GM10266 (cell line): ENCODE data around the gene CCDC85B.

Experiments
- DNase-seq: peaks from one replicate; pipeline ENCODE4 v3.0.0; 2012; ENCODE audit errors: extremely low spot score
- TF ChIP-seq, protein P1 (sequence below): IDR thresholded peaks from 2 replicates; pipeline ENCODE4 v1.5.1; 2012; ENCODE audit warnings: mild to moderate bottlenecking, low read depth; ENCODE audit not compliant: control insufficient read depth, insufficient read depth; ENCODE audit errors: missing control alignments

Gene CCDC85B

DNA sequence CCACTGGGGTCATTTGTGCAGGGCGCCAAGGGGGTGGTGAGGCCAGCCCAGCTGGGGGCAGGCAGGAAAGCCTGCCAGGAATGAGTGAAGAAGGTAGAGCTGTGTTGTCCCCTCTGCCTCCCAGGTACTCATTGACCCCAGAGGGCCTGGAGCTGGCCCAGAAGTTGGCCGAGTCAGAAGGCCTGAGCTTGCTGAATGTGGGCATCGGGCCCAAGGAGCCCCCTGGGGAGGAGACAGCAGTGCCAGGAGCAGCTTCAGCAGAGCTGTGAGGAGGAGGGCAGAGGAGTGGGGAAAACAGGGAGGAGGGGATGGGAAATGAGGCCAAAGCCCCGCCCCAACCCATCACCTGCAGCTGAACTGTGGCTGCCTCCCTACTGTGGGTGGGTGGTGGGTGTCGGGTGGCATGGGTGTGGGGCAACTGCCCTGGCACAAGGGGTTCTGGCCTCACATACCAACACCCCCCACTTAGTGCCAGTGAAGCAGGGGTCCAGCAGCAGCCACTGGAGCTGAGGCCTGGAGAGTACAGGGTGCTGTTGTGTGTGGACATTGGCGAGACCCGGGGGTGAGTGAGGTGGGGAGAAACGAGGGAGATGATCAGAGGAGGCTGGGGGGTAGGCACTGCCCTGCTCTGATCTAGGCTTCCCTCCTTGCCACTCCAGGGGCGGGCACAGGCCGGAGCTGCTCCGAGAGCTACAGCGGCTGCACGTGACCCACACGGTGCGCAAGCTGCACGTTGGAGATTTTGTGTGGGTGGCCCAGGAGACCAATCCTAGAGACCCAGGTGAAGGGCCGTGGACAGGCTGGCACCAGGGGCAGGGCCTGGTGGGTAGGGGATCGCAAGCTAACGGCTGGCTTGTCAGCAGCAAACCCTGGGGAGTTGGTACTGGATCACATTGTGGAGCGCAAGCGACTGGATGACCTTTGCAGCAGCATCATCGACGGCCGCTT lies 27.3 kb upstream of the CCDC85B start:
- TF ChIP-seq, protein P1, sequence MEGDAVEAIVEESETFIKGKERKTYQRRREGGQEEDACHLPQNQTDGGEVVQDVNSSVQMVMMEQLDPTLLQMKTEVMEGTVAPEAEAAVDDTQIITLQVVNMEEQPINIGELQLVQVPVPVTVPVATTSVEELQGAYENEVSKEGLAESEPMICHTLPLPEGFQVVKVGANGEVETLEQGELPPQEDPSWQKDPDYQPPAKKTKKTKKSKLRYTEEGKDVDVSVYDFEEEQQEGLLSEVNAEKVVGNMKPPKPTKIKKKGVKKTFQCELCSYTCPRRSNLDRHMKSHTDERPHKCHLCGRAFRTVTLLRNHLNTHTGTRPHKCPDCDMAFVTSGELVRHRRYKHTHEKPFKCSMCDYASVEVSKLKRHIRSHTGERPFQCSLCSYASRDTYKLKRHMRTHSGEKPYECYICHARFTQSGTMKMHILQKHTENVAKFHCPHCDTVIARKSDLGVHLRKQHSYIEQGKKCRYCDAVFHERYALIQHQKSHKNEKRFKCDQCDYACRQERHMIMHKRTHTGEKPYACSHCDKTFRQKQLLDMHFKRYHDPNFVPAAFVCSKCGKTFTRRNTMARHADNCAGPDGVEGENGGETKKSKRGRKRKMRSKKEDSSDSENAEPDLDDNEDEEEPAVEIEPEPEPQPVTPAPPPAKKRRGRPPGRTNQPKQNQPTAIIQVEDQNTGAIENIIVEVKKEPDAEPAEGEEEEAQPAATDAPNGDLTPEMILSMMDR: no peak
- DNase-seq: no peak

DNA sequence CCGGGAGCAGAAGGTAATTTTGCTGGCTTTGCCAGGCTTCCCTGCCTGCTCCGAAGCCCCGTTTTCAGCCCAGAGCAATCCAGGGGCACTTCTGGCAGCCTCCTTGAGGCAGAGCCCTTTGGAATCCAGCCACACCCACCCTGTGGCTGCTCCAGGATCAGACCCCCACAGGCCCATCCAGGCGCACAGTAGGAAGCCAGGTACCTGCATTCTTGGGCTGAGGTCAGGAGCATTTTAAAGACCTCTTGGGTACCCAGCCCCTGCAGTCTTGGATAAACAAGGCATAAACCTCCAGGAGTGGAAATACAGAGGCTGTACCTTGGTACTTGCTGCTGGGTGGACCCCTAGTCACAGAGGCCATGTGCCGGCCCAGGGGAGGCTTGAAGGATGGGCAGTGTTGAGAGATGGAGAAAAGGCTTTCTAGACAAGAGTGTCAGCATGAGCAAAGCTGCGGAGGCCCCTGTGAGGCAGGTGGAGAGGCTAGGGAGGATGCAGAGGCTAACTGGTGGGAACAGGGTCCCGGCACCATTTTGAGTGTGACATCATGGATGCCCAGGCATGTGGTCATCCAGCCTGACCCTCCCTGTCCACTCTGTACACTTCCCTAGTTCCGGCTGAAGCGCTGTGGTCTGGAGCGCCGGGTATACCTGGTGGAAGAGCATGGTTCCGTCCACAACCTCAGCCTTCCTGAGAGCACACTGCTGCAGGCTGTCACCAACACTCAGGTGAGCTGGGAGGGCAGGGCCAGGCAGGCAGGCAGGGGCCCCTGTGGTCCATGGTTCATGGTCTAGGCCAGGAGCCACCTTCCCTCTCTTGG lies 26.4 kb upstream of the CCDC85B start:
- TF ChIP-seq, protein P1: no peak
- DNase-seq: no peak

DNA sequence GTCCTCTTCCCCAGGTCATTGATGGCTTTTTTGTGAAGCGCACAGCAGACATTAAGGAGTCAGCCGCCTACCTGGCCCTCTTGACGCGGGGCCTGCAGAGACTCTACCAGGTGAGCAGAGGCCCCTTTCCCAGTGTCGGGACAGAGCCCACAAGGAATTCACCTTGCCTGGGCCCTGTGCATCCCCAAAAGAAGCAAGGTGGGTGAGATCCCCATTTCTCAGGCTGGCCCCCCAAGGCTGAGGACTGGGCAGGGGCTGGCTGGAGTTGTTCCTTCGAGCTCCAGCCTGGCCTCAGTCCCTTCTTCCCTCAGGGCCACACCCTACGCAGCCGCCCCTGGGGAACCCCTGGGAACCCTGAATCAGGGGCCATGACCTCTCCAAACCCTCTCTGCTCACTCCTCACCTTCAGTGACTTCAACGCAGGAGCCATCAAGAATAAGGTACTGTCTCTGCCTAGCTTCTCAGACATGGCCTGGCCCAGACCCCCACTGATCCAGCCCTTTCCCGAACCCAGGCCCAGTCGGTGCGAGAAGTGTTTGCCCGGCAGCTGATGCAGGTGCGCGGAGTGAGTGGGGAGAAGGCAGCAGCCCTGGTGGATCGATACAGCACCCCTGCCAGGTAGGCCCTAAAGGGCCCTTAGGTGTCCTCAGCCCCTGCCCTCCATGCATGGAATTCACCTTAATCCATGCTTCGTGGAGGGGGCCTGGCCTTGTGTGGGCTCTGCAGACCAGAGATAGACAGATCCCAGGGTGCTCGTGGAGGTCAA lies 25.6 kb upstream of the CCDC85B start:
- TF ChIP-seq, protein P1: no peak

DNA sequence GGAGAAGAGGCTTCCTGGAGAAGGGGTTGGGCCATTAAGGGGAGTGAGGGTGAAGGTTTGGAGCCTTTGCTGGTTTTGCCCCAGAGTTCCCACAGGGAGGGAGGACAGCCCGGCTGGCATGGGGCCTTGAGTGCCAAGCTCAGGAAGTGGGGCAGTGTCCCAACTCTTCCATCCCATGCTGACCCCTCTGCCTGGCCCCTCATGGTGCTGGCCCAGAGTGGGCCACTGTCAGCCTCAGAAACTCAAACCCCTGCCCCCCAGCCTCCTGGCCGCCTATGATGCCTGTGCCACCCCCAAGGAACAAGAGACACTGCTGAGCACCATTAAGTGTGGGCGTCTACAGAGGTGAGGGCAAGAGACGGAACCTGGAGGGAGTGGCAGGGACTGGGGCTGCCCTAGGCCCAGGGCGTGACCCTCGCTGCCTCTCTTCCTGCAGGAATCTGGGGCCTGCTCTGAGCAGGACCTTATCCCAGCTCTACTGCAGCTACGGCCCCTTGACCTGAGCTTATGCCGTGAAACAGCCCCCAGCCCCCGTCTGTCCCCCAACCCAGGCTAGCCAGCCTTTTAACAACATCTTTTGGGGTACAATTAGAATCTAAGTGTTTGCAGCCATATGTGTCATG lies 24.8 kb upstream of the CCDC85B start:
- DNase-seq: no peak
- TF ChIP-seq, protein P1: no peak

More for the DNA sequence above, 25.6 kb upstream of the CCDC85B start:
- DNase-seq: no peak

DNA sequence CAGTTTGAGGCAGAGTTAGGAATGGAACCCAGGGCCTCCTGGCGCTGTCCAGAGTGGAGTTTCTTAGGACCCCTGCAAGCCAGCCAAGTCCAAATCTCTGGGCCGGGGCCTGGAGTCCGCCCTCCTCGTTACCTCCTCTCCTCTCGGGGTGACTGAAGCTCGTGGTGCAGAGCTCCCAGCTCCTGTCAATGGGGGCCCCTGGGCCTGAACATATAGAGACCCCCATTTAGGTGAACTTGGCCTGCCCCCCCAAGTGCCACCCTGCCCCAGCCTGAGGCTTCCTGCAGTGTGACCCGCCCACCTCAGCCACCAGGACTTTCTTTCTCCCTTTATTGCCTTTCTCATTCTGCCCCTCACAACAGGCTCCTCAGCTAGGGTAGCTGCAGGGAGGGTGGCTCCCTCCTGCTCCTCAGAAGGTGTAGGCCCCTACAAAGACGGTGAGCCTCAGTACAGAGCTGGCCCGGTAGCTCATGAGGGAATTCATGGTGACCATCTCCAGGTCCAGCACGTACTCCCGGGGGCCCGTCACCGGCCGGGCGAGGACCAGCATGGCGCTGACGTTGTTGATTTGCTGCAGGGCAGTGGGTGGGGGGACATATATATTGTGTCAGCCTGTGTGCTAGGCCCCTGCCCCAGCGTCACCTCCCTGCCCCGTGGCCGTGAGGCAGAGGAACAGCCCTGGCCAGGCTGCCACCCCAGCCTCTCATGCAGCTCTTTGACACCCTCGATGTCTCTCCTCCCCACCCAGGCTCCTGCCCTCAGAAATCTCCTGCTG lies 23.8 kb upstream of the CCDC85B start:
- DNase-seq: no peak
- TF ChIP-seq, protein P1: no peak
